ENCODE results near the gene NR6A1. TPM values are rescaled to one million over a fixed set of nuclear protein-coding genes. Genes with fewer than 3 reads are reported as not detected.

Gene NR6A1
- 0.09 and 0.14 TPM in 2 replicates for total RNA-seq

GRCh38 chr9:124771021-124771866 lies at the start of gene NR6A1:
NR6A1 (minus strand) TSS chr9:124771311.

GRCh38 chr9:124776954-124777648 lies 6.0 kb upstream of the NR6A1 start, which contains the start of gene OLFML2A:
OLFML2A (plus strand) TSS chr9:124777133; CDS start chr9:124777271, 138 bp downstream.

GRCh38 chr9:124506931-124507879 lies 263.9 kb downstream of the NR6A1 start, which contains the start of gene NR5A1:
NR5A1 (minus strand) TSS chr9:124507399; CDS start chr9:124503395, 4,004 bp downstream.

Other genes starting within 250 kb of the NR6A1 start
- gene OLFML2A, start 5.8 kb upstream of the NR6A1 start, total RNA-seq, result 3.1 and 6.5 TPM in 2 replicates
- not detected in 2 replicates for gene WDR38, start 82.1 kb upstream of the NR6A1 start, total RNA-seq
- gene RPL35, start 90.6 kb upstream of the NR6A1 start, total RNA-seq, result 3,147 and 3,152 TPM in 2 replicates
- gene ARPC5L, start 90.8 kb upstream of the NR6A1 start, total RNA-seq, result 10.4 and 11.6 TPM in 2 replicates
- gene GOLGA1, start 169.8 kb upstream of the NR6A1 start, total RNA-seq, result 9.1 and 10.7 TPM in 2 replicates

Measured in smooth muscle cell of bladder (primary cell).